Activated naive CD4-positive, alpha-beta T cell treated with anti-CD3 and anti-CD28 coated beads, Interleukin-2, amount 50 U/mL, for 72 hours (primary cell): ENCODE data around the gene OSBP2. TPM values are rescaled to one million over a fixed set of nuclear protein-coding genes. Genes with fewer than 3 reads are reported as not detected.

Source experiments
- ATAC-seq, 2 donors: fragments of 150-1000 bp; cut with Tn5 transposase; 2 replicates each; pipeline ENCODE4 v1.10.0; 2021; ENCODE audit warnings: mild to moderate bottlenecking in 2 of 2, moderate library complexity in 2 of 2
- DNase-seq, 2 donors: peaks; one replicate each; pipeline ENCODE4 v3.0.0; 2021 to 2022; ENCODE audit warnings: low spot score in 2 of 2
- H3K27ac Mint-ChIP-seq, 2 donors: one replicate each; pipeline ENCODE4 v1.8.0; 2022; ENCODE audit warnings: mild to moderate bottlenecking in 2 of 2, mixed read lengths in 2 of 2
- H3K36me3 Mint-ChIP-seq, 2 donors: one replicate each; pipeline ENCODE4 v1.8.0; 2022; ENCODE audit warnings: mixed read lengths in 2 of 2
- H3K9me3 Mint-ChIP-seq, 2 donors: one replicate each; pipeline ENCODE4 v1.8.0; 2022; ENCODE audit warnings: mixed read lengths in 2 of 2
- total RNA-seq, 2 donors: library from RNA; stranded (reverse); gene quantifications; one replicate each; pipeline ENCODE4 v1.2.3, GENCODE V29; 2022

Gene OSBP2
- total RNA-seq, 2 donors from 2014 or later = 1.7 to 6.1 TPM

DNA sequence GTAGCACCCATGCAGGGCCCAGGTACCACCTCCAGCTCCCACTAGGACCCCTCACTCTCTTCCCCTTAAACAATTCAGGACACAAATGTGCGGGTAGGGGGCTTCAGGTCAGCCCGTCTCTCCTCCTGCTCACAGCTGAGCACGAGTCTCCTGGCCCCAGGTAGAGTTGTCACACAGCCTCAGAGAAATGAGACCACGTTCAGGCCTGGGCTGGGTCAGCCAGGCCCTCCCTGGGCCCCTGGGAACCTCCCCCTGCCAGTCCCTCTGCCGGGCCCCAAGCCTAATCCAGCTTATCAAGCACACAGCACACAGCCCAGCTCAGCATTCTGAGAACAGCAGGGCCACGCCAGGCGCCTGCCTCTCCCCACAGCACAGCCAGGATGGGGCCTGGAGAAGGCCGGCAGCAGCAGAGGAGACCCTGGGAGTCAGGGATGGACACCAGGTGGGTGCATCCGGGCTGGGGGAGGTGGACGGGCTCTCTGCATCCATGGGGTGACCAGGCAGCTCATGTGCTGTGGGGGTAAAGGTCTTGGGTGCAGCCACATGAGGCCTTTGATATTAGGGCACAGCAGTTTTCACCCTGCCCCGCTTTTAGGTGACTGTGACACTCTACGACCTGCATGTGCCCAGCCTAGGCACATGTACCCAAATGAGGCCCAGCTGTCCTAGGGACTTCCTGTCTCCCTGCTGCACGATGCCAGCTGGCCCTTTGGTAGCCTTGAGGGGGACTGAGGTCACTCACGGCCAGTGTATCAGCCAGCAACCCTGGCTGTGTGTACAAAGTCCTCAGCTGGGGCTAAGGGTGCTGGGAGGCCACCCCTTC, 186.9 kb downstream of the OSBP2 start:
- ATAC-seq (no peak), DNase-seq (no peak)
- H3K27ac Mint-ChIP-seq = peak overlapping the region in 1 of 2 donors; percentile 23
- no peaks in the 10 kb centered on the region for H3K9me3 Mint-ChIP-seq
- H3K36me3 Mint-ChIP-seq = no peaks in the 10 kb centered on the region

DNA sequence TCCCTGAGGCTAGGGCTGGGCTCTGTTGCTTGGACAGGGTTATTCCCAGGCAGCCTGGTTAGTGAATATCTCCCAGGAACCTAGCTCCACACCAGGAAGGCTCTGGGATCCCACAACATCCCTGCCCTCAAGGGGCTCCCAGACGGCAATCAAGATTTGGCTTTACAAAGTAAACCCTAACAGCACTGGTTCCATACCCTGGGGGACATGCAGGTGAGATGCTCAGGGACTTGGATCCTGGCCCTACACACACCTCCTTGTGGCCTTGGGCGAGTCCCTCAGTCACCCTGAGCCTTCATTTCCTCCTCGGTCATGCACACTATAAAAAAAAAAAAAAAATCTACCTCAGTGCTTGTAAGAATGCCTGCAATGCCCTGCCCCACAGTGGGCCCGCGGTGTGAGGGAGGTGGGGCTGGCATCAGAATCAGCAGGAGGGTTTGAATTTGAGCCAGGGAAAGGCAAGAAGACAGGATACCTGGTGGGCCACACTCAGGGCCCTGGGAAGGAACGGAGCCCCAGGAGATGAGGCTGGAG, 187.6 kb downstream of the OSBP2 start:
- peak overlapping the region in 1 of 2 donors; percentile 7 for H3K27ac Mint-ChIP-seq
- no peak for ATAC-seq
- DNase-seq = no peak
- no peaks in the 10 kb centered on the region for H3K9me3 Mint-ChIP-seq
- H3K36me3 Mint-ChIP-seq = no peaks in the 10 kb centered on the region

DNA sequence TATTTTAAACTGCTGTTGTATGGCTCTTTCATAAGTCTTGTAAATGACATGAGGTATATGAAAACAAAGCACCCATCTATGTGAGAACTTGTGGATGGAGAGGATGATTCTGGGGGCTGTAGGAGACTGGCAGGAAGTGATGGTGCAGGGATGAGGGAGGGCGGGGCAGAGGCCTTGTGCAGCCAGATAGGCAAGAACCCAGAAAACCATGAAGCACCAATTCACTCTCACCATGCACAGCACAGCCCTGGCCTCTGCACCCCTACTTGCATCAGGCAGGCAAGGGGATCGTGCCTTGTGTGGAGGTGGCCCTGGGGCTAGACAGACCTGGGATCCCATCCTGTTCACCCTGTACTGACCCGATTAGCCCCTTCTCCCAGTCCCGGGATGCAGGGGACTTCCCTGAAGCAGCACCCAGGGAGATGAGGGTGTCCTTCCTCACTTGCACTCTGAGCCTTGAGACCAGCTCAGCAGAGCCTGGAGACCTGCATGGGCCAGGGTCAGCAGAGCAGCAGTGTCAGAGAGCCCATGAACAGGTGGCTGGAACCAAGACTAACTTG, 188.4 kb downstream of the OSBP2 start:
- no peak for ATAC-seq
- H3K36me3 Mint-ChIP-seq = no peaks in the 10 kb centered on the region
- no peak for DNase-seq
- no peak overlapping the region for H3K27ac Mint-ChIP-seq
- no peaks in the 10 kb centered on the region for H3K9me3 Mint-ChIP-seq

DNA sequence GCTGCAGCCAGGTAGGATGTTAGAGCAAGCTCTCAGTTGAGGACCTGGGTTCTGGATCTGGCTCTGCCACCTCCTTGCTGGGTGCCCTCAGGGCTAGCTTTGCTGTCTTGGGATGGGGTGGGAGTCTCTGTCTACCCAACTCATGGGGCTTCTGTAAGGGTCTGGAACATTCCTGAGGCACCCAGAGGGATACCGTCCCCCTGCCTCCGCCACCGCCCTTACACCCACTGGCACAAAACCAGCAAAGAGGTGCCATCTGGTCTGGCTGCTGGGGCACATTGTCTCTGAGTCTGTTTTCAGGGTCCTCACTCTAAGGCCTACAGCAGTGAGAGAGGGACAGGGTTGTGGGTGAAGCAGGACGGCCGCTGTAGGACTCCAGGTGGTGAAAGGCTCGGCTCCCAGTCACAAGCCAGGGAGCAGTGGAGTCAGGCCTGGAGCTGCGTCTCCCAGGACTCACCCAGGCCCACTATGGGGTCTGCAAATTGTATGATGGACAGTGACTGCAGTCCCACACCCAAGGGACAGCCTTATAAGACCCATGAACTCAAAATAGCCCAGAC, 189.0 kb downstream of the OSBP2 start:
- no peak overlapping the region for H3K27ac Mint-ChIP-seq
- ATAC-seq (no peak), DNase-seq (no peak)
- no peaks in the 10 kb centered on the region for H3K9me3 Mint-ChIP-seq
- H3K36me3 Mint-ChIP-seq = no peaks in the 10 kb centered on the region

DNA sequence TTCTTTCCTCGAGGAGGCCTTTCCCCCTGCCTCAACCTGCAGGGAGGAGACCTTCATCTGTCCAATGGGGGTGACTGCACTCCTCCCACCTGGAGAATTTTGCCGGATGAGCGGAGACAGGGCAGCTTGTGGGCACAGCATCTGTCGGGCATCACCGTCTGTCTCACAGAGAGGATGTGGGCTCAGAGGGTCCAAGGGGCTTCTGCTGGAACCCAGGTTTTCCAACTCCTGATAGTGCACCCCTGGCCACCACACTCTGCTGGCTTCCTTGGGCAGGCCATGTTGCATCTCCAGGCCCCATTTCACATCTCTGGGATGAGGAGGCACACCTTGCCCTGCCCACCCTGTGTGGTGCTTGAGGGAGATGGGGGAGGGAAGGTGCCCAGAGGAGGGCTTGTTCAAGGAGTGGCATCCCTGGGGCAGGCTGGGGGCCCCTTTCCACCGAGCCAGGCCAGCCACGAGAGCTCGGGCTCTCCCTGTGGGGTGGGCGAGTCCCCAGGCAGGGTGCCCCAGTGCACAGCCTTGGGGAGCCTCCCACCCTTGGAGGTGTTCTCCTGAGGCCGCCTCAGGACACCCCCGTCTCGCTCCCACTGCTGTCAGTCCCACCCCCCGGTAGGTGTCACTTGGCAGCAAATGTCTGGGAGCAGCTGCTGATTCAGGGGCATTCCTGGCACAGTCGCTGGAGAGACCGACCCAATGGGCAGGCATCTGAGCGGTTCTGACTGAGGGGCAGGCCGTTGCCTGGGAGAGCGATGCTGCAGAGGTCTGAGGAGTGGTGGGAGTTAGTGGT, 189.7 kb downstream of the OSBP2 start:
- H3K9me3 Mint-ChIP-seq = no peaks in the 10 kb centered on the region
- H3K27ac Mint-ChIP-seq = no peak overlapping the region
- no peaks in the 10 kb centered on the region for H3K36me3 Mint-ChIP-seq
- ATAC-seq (no peak), DNase-seq (no peak)

DNA sequence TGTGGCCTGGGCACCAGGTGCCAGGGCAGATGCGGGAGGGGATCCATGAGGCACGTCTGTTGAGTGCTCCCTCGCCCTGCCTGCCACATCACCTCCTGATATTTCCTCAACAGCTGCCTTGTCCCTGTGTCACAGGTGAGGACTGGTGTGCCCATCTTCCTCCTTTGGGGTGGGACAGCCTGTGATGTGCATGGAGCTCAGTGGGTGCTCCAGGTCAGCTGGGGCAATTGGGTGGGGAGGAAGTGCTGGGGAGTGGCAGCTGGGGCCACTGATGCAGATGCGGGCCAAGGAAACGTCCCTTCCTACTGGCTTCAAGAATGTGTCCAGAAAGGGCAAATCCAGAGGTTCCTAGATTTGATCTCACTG, 190.3 kb downstream of the OSBP2 start:
- ATAC-seq (no peak), DNase-seq (no peak)
- no peak overlapping the region for H3K27ac Mint-ChIP-seq
- no peaks in the 10 kb centered on the region for H3K36me3 Mint-ChIP-seq
- H3K9me3 Mint-ChIP-seq = no peaks in the 10 kb centered on the region

DNA sequence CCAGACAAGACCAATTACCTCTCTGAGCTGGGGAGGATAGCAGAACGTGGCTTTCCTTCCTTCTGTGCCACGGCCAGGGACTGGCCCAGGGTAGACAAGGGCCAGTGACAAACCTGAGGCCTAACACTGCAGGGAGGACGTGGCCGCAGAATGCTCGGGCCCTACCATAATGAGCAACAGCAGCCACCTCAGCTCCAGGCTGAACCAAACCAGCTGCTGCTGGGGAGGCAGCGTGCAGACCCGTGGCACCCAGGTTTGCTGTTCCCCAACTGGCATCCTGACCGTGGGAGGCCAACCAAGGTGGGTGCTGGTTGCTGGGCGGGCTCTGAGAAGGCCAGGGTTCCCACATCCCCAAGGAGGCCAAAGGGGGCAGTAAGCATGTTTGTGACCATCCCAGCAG, 190.9 kb downstream of the OSBP2 start:
- no peaks in the 10 kb centered on the region for H3K9me3 Mint-ChIP-seq
- ATAC-seq (no peak), DNase-seq (no peak)
- H3K27ac Mint-ChIP-seq = peak overlapping the region in 1 of 2 donors; percentile 38
- H3K36me3 Mint-ChIP-seq = no peaks in the 10 kb centered on the region

DNA sequence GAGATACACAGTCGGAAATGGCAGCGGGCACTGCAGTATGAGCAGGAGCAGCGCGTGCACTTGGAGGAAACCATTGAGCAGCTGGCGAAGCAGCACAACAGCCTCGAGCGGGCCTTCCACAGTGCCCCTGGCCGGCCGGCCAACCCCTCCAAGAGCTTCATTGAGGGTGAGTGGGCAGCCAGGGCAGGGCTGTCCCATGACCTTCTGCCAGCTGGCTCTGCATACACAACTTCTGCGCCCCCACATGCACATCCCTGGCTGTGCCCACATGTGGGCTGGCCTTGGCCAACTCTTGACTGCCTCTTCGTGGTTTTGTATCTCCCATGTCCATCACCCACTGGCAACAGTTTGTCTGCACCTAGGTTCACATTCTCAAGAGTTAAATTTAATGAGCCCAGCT, 192.8 kb downstream of the OSBP2 start:
- DNase-seq = no peak
- H3K9me3 Mint-ChIP-seq = no peaks in the 10 kb centered on the region
- H3K27ac Mint-ChIP-seq = no peak overlapping the region
- ATAC-seq = no peak
- H3K36me3 Mint-ChIP-seq = no peaks in the 10 kb centered on the region

DNA sequence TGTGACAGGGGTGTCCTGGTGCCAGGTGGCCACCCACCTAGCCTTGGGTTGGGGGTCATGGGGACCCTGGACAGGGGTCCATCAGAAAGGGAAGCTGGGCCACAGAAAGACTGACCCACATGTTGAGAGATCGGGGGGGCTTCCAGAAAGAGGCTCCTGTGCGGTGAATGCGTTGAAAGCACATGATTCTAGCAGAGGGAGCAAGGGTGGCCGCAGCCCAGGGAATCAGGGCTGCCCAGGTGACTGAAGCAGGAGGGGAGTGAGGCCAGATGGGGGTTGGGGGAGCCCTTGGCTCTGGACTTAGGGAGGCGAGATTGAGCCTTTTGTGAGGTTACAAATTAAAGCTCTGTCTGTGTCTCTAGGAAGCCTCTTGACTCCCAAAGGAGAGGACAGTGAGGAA, 193.2 kb downstream of the OSBP2 start:
- Mint-ChIP-seq H3K9me3 (no peaks in the 10 kb centered on the region), H3K36me3 (no peaks in the 10 kb centered on the region), H3K27ac (no peak overlapping the region)
- DNase-seq (no peak), ATAC-seq (no peak)

DNA sequence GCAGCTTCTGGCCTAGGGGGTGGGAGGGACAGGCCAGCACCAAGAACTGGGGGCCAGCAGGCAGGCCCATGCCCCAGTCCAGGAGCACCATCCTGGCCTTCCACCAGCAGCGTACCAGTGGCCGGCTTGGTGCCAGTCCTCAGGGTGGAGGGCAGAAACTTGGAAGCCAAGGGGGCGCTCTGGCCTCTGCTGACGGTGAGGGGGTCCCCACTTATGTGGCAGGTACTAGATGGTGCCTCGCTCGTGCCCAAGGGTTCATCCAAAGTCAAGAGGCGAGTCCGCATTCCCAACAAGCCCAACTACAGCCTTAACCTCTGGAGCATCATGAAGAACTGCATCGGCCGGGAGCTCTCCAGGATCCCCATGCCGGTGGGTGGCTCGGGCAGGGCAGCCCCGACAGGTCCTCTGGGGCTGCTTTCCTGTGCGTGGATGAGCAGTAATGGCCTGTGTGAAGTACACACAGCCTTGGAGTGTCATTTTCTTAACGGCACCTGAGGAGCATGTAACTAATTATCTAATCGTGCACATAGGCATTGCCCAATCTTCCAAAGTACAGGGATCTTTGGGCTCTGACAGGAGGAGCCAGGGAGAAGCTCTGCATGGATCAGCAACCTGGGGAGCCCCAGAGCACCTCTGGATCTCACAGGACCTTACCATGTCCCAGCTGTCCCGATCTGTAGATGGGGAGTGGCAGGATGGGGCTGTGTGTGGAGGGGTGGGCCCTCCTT, 194.8 kb downstream of the OSBP2 start:
- H3K27ac Mint-ChIP-seq = no peak overlapping the region
- H3K36me3 Mint-ChIP-seq = no peaks in the 10 kb centered on the region
- no peak for ATAC-seq
- DNase-seq = peak in 1 of 2 donors; percentile 44
- H3K9me3 Mint-ChIP-seq = no peaks in the 10 kb centered on the region

DNA sequence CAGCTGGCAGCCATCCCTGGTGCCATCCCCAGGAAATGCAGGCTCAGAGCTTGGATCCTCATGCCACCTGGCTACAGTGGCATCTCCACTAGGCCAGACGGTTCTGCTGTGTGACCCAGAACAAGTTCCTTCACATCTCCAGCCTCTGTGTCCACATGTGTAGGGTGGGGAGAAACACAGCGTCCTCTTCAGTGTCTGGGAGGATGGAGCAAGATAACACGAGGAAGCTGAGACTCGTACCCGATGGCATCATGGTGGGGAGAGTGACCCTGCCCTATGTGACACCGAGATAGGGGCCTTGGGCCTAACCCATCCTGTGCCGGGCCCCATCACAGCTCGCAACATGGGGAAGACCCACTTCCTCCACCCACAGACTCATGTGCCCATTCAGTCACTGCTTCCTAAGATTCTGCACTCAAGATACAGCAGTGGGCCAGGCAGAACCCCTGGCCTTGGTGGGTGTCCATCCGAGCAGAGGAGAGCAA, 195.4 kb downstream of the OSBP2 start:
- no peaks in the 10 kb centered on the region for H3K36me3 Mint-ChIP-seq
- no peak for DNase-seq
- ATAC-seq = no peak
- no peaks in the 10 kb centered on the region for H3K9me3 Mint-ChIP-seq
- no peak overlapping the region for H3K27ac Mint-ChIP-seq

DNA sequence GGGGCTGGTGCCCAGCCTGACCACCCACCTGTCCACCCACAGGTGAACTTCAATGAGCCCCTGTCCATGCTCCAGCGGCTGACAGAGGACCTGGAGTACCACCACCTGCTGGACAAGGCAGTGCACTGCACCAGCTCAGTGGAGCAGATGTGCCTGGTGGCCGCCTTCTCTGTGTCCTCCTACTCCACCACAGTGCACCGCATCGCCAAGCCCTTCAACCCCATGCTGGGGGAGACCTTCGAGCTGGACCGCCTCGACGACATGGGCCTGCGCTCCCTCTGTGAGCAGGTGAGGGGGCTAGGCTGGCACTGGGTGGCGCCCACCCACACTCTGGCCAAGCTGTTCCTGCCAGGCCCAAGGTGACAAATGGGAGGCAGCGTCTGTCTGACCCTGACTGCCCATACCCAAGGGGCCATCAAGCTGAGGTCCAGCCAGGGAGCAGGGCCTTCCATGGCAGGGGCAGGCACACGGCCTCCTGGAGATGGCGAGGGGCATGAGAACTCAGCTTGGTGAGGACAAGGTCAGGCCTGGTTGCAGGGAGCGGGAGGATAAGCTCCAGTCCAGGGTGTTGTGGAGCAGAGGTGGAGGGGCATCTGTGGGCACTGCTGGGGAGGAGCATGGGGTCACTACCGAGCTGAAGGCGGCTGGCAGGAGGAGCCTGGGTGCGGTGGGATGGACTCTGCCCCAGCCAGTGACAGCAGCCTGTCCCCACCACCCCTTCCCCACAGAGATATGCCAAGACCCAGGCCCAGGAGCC, 196.2 kb downstream of the OSBP2 start:
- DNase-seq = peak; percentile 45 to 56
- peak; percentile 56 to 63 for ATAC-seq

DNA sequence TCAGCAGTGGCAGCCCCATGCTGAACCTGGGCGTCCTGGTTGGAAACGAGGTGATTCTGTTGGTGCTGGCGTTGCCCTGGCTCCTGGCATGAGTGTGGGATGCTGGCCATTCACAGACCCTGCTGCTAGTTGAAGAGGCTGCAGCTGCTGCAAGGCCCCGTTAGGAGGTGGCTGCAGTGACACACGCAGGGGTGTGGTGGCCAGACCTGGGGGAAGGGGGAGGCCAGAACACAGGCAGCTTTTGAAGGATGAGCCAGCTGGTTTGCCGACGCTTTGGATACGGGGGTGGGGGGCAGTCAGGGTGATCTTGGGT, 196.7 kb downstream of the OSBP2 start:
- peak overlapping the region; percentile 63 to 97 for H3K27ac Mint-ChIP-seq
- no peaks in the 10 kb centered on the region for H3K9me3 Mint-ChIP-seq
- H3K36me3 Mint-ChIP-seq = no peaks in the 10 kb centered on the region
- DNase-seq (peak in 1 of 2 donors; percentile 34), ATAC-seq (no peak)

More for the DNA sequence above, 196.2 kb downstream of the OSBP2 start:
- Mint-ChIP-seq H3K36me3 (no peaks in the 10 kb centered on the region), H3K9me3 (no peaks in the 10 kb centered on the region), H3K27ac (no peak overlapping the region)

DNA sequence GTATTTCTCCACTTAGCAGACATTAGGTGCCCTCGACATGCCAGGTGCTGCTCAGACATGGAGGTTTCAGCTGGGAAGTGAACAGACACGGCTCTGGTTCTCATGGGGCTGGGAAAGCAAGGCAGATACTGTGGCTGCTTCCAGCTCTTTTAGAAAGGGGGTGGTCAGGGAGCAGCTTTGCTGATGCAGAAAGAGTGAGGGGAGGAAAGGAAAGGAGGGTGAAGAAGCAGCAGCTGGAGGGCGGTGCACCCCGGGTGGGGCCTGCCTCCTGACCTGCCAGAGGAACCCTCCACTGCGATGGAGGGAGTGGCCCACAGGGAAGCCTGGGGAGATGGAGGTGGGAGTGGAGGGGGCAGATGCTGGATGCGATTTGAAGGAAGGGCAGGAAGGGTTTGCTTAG, 197.1 kb downstream of the OSBP2 start:
- ATAC-seq (no peak), DNase-seq (no peak)
- H3K27ac Mint-ChIP-seq = peak overlapping the region; percentile 63 to 97
- H3K36me3 Mint-ChIP-seq = no peaks in the 10 kb centered on the region
- no peaks in the 10 kb centered on the region for H3K9me3 Mint-ChIP-seq

DNA sequence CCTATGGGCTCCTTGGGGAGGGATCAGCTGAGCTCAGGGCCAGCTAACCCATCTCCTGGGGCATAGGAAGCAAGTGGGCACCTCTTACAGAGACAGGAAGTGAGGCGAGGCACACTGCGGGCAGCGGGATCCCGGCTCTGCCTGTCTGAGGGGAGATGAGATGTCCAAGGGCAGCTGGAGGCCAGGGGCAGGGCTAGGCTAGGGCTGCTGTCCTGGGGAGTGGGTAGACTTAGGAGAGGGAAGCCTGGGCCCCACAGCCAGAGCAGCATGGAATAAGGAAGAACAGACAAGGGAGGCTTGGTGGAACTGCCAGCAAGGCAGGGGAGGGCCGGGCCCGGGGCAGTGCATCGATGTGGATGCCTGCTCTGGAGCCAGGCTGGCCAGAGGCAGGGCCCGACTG, 197.6 kb downstream of the OSBP2 start:
- DNase-seq (no peak), ATAC-seq (no peak)
- Mint-ChIP-seq H3K9me3 (no peaks in the 10 kb centered on the region), H3K27ac (peak overlapping the region in 1 of 2 donors; percentile 63), H3K36me3 (no peaks in the 10 kb centered on the region)

DNA sequence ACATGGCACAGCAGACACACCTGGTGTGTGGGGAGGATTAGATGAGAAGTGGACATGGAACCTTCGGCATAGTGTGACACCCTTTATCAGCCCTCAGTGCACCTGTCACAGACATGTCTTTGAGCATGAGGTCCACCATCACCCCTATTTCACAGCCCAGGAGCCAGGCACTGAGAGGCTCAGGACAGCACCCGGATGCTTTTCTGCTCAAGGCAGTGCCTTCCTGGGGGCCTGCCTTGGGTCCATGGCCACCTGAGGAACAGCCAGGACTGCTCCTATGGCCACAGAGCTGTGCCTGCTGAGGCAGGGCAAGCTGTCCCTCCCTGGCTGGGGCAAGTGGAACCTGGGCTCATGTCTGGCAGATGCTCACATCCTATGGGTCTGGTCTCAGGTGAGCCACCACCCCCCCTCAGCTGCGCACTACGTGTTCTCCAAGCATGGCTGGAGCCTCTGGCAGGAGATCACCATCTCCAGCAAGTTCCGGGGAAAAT, 198.1 kb downstream of the OSBP2 start:
- DNase-seq (no peak), ATAC-seq (no peak)
- Mint-ChIP-seq H3K27ac (peak overlapping the region in 1 of 2 donors; percentile 60), H3K36me3 (no peaks in the 10 kb centered on the region), H3K9me3 (no peaks in the 10 kb centered on the region)
